Adipocyte (in vitro differentiated cells): ENCODE measurements around the gene FHOD3.
A peak's percentile ranks its signal among the peaks of the same experiment; 100 is the strongest.

Experiments
- DNase-seq: peaks from one replicate; pipeline ENCODE4 v3.0.0-alpha.2; 2015; ENCODE audit warnings: low read depth
- H3K27me3 ChIP-seq: replicated peaks from 2 replicates; pipeline ENCODE4 v1.7.0; 2013; ENCODE audit warnings: mild to moderate bottlenecking, low read length, moderate library complexity; ENCODE audit not compliant: control insufficient read depth, insufficient read depth
- H3K36me3 ChIP-seq: 2 replicates; pipeline ENCODE4 v1.7.0; 2013; ENCODE audit warnings: low read length, mild to moderate bottlenecking, moderate library complexity; ENCODE audit not compliant: control insufficient read depth, insufficient read depth, severe bottlenecking
- H3K4me1 ChIP-seq: 2 replicates; pipeline ENCODE4 v1.7.0; 2013; ENCODE audit warnings: mild to moderate bottlenecking, low read length, moderate library complexity; ENCODE audit not compliant: control insufficient read depth, insufficient read depth
- H3K4me3 ChIP-seq: 2 replicates; pipeline ENCODE4 v1.7.0; 2013; ENCODE audit warnings: mild to moderate bottlenecking, low read length, moderate library complexity
- H3K9ac ChIP-seq: 2 replicates; pipeline ENCODE4 v1.7.0; 2013; ENCODE audit warnings: mild to moderate bottlenecking, low read length, moderate library complexity
- H3K9me3 ChIP-seq: 2 replicates; pipeline ENCODE4 v1.7.0; 2013; ENCODE audit warnings: mild to moderate bottlenecking, low read length, moderate library complexity; ENCODE audit not compliant: control insufficient read depth

Gene FHOD3

DNA sequence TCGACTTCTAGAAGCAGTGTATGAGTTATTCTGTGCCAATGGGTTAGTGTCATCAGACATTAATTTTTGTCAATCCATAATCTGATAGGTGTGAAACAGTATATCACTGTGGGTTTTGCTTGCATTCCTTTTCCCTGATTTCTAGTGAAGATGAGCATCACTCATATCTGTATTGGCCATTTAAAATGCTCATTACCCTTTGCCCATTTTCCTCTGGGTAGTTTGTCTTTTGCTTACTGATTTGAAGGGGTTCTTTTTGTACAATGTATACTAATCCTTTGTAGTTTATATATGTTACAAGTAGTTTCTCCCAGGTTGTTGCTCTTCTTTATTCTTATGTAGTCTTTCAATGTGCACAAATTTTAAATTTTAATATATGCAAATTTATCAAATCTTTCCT lies 379.1 kb downstream of the FHOD3 start:
- Histone ChIP-seq H3K9me3 (peaks cover 6% of the 10 kb centered on the region), H3K9ac (no peak overlapping the region), H3K36me3 (no peaks in the 10 kb centered on the region), H3K27me3 (no peaks in the 10 kb centered on the region), H3K4me1 (peaks cover 12% of the 10 kb centered on the region), H3K4me3 (no peak overlapping the region)
- no peak for DNase-seq

DNA sequence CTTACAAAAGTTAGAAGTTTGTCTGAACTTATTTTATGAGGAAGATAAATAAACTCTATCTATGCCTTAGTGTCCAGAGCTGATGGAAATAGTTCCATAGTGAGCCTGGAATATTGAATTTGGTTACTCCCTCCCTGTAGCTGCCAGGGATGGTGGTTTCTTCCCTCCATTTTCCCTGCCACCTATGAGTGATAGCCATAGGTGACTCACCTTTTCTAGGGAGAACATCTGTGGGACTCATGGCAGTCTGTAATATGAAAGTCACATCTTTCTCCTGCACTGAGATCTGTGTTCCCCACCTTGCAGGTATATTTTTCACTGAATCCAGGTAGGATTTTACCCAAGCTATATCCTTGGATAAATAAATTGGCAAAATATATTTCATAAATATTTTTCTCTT lies 382.5 kb downstream of the FHOD3 start:
- Histone ChIP-seq H3K9me3 (peaks cover 13% of the 10 kb centered on the region), H3K27me3 (no peaks in the 10 kb centered on the region), H3K36me3 (no peaks in the 10 kb centered on the region), H3K9ac (no peak overlapping the region), H3K4me3 (no peak overlapping the region), H3K4me1 (no peaks in the 10 kb centered on the region)
- DNase-seq: no peak

DNA sequence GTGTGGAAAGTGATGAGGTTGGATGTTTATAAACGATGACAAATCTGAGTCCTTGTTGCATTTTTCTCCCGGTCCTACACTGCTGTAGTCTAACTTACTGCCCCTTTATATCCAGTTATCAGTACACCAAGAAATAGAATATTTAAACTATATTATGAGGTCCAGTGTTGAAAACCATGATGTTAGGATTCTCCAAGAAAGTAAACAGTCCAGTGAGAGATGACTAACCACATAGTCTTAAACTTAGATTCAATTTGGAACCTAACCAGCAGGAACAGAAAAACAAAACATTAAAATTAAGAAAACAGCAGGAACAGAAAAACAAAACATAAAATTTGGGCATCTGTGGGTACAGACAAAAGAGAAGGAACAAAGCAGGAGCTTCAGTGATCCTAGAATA lies 388.1 kb downstream of the FHOD3 start:
- Histone ChIP-seq H3K4me3 (no peak overlapping the region), H3K9me3 (peaks cover 7% of the 10 kb centered on the region), H3K4me1 (peaks cover 8% of the 10 kb centered on the region), H3K36me3 (no peaks in the 10 kb centered on the region), H3K27me3 (no peaks in the 10 kb centered on the region), H3K9ac (no peak overlapping the region)
- no peak for DNase-seq

DNA sequence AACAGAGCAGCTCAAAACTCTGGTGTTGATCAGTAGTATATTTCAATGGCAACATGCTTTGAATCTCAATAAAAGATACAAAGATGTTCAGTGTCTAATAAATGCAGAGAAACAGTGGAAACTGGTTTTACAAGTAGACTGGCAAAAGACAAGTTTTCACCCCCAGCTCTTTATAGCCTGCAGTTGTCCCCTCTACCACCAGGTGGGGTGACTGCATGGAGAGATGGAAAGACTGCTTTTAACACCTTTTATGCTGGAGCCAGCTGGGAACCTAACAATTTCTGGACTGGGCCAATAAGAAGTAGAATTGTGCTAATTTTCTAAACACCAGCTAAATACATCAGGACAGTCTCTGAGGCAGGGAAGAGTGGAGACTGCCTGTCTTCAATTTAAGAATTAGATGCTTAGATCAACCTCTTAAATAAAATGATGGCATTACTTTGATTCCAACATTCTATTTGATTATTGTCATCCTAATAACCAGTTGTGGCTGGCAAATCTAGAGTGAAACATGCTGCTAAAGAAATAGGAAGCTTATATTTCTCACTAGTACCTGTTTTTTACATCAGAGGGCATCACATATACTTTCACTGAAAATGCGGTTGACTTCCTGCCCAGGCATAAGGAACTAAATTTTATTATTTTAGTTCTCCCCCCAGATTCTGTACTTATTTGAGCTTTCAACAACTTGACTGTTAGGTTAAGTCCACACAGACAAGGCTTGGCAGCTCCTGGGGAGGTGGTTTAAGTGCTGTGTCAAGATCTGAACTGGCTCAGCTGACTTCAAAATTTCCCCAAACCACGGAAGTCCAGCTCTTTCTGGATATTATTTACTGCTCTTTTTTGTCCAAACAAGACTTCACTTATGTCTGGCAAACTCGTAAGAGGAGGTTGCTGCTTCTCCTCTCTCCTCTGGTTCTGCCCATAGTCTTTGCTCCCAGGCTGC lies 390.8 kb downstream of the FHOD3 start:
- Histone ChIP-seq H3K4me1 (peaks cover 18% of the 10 kb centered on the region), H3K36me3 (no peaks in the 10 kb centered on the region), H3K4me3 (no peak overlapping the region), H3K27me3 (no peaks in the 10 kb centered on the region), H3K9ac (no peak overlapping the region), H3K9me3 (peaks cover 7% of the 10 kb centered on the region)
- peak; percentile 88 for DNase-seq

DNA sequence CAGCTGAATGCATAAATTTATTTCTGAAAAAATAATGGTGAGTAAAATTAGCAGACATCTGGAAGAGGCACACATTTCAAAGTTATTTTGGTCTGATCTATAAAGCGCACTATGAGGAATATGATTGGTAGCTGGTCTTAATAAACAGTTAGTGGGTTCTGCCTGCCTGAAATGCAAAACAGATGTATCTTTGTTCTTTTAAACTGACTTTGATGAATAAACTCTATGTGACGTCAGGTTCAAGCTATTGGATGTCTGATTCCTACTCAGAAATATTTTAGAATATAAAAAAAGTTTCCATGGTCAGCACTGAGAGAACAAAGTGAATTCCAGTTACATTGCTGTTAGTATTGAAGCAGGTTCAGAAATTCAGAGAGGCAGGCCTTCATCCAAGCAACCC lies 394.9 kb downstream of the FHOD3 start:
- Histone ChIP-seq H3K9ac (no peak overlapping the region), H3K27me3 (no peaks in the 10 kb centered on the region), H3K36me3 (no peaks in the 10 kb centered on the region), H3K9me3 (no peaks in the 10 kb centered on the region), H3K4me3 (no peak overlapping the region), H3K4me1 (peaks cover 26% of the 10 kb centered on the region)
- peak; percentile 94 for DNase-seq

DNA sequence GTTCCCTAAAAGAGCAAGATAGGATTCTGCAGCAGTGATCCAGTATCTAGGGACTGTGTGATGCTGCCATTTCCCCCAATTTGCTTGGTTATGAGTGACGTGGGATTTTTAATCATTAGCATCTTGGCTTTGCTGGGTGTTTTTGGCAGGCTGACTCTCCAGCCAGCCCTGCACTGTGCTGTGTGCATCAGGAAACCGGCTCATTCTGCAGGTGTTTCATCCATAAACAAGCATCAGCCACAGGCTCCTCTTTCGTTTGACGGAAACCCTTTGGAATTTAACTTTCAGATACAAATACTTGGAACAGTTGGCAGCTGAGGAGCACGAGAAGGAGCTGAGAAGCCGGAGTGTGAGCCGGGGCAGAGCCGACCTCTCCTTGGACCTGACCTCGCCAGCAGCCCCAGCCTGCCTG lies 395.4 kb downstream of the FHOD3 start:
- DNase-seq: peak; percentile 54
- no peak overlapping the region for H3K9ac ChIP-seq
- no peaks in the 10 kb centered on the region for H3K36me3 ChIP-seq
- H3K27me3 ChIP-seq: no peaks in the 10 kb centered on the region
- no peaks in the 10 kb centered on the region for H3K9me3 ChIP-seq
- H3K4me3 ChIP-seq: no peak overlapping the region
- H3K4me1 ChIP-seq: peaks cover 26% of the 10 kb centered on the region

DNA sequence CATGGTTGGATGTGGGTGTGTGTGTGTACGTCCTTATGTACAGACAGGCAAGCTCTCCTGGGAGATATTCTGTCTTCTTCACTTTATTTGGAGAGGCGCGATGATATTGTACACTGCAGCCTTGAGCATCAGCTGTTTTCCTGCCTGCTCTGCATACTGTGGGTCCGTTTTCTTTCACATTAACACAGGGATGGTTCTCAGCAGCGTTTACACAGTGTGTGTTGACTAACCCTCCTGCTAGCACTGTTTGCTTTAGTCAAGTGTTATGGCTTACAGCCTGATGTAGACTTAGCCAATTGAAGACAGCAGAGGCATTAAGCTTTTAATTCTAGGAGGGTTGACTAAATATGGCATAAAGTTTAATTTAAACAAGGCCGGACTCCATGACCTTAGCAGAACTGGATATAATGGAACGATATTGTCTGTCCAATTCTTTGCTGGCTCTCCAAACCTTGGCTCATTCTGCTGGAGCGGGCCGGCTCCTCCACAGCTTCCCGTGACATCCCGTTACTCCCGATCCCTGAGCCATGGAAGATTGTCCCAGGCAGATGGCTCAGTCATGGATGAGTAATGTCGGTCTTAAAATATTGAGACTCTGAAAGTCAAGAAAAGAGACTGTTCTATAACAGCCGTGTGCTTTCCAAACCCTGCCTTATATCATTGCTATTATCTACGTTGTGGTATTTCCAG lies 396.6 kb downstream of the FHOD3 start:
- H3K4me3 ChIP-seq: peak overlapping the region; percentile 44
- H3K36me3 ChIP-seq: no peaks in the 10 kb centered on the region
- no peak overlapping the region for H3K9ac ChIP-seq
- peak; percentile 62 for DNase-seq
- H3K27me3 ChIP-seq: no peaks in the 10 kb centered on the region
- no peaks in the 10 kb centered on the region for H3K9me3 ChIP-seq
- peaks cover 30% of the 10 kb centered on the region for H3K4me1 ChIP-seq

DNA sequence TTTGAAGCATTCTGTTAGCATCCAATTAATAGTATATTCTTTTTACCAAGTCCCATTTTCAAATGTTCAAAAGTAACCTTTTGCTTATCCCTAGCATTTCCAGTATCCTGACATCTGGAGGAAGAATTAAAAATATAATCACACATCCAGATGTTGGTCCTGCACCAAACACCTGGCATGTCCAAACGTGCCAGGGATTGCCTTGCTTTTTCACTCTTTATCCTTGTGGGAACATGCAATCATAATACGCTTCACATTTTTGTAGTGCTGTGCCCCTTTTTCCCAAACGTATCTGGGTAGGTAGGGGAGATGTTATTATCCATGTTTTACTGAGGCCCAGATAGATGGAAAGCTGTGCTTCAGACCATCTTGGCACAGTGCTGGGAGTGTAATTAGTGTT lies 398.3 kb downstream of the FHOD3 start:
- DNase-seq: no peak
- peaks cover 30% of the 10 kb centered on the region for H3K4me1 ChIP-seq
- no peaks in the 10 kb centered on the region for H3K27me3 ChIP-seq
- H3K9me3 ChIP-seq: no peaks in the 10 kb centered on the region
- no peak overlapping the region for H3K9ac ChIP-seq
- no peak overlapping the region for H3K4me3 ChIP-seq
- H3K36me3 ChIP-seq: no peaks in the 10 kb centered on the region

DNA sequence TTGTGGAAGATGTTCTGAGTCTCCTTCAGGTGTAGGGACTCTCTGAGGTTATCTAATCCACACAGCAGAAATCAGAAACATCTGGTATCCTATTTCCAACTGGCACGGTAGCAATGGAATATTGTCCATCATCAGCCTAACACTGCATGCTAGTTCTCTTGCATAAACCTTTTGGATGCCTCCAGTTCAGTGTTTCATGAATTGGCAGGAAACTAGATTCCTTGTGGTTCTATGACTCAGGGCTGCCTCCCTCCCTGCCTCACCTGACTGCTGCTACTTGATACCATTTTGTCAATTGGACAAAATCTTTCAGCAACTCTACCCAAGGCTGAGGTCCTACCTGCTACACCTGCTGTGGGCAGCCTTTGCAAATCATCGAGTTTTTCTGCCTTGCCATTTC lies 400.4 kb downstream of the FHOD3 start:
- Histone ChIP-seq H3K9ac (no peak overlapping the region), H3K9me3 (no peaks in the 10 kb centered on the region), H3K4me3 (no peak overlapping the region), H3K36me3 (no peaks in the 10 kb centered on the region), H3K4me1 (peaks cover 32% of the 10 kb centered on the region), H3K27me3 (no peaks in the 10 kb centered on the region)
- DNase-seq: peak; percentile 90

DNA sequence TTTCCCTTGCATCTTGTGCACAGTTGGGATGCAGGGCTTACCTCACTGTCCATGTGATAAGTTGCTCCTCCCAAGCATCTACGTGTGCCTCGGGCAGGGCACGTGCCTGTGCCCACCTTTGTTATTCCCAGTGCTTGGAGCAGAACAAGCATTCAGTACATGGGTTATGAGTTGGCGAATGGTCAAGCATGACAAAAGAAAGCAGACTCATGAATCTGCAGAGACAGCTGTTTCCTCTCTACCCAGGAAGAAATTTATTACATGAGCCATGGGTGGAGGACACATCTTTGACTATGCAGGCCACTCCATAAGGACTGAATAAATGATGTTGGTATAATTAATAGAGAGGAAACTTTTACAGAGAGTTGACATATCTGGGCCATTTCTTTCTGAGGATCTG lies 403.4 kb downstream of the FHOD3 start:
- no peak overlapping the region for H3K9ac ChIP-seq
- H3K9me3 ChIP-seq: no peaks in the 10 kb centered on the region
- no peaks in the 10 kb centered on the region for H3K27me3 ChIP-seq
- no peak overlapping the region for H3K4me3 ChIP-seq
- H3K4me1 ChIP-seq: peaks cover 12% of the 10 kb centered on the region
- H3K36me3 ChIP-seq: no peaks in the 10 kb centered on the region
- no peak for DNase-seq

DNA sequence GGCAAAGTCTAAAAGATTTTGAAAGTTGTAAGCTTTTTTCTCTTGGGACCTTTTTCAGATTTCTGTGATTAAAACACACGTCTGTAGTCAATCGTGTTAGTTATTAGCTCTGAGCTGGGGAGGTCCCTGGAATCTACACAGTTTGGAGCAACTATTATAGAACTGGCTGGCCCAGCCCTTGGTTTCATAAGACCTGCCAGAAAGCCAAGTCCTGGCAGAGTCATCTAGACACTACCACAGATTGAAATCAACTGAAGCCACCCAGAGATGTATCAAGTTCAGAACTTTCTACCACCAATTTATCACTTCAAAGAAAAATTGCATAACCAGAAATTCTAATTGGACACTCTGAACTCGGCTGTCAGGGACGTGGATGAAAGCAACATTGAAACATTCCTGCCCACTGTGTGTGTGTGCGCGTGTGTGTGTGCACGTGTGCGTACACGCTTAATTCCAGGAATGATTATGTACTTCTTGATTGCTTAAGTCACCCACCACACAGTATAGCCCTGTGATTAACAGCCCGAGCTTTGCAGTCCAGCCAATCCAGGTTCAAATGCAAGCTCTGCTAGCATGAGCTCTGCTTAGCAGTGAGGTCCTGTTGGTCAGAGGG lies 405.0 kb downstream of the FHOD3 start:
- Histone ChIP-seq H3K36me3 (no peaks in the 10 kb centered on the region), H3K27me3 (no peaks in the 10 kb centered on the region), H3K9me3 (no peaks in the 10 kb centered on the region), H3K9ac (no peak overlapping the region), H3K4me1 (peaks cover 12% of the 10 kb centered on the region), H3K4me3 (no peak overlapping the region)
- DNase-seq: no peak
